ENCODE measurements around the gene TCEAL1. TPM values are rescaled to one million over a fixed set of nuclear protein-coding genes. Genes with fewer than 3 reads are reported as not detected.
A peak's percentile ranks its signal among the peaks of the same experiment; 100 is the strongest.
"Not testable (repeated sequence)": the region's sequence is repeated elsewhere in the genome, so short reads cannot be mapped to it uniquely, and the experiment has no call there.

TCEAL1 gene
- polyA plus RNA-seq, 1 donor from 2014 or later: 89.4 TPM

GRCh38 chrX:103635436-103635835 lies 6.7 kb downstream of the TCEAL1 start:
- Histone ChIP-seq H3K9me3 (ENCODE audit: low read length) (no peaks in the 10 kb centered on the region), H3K36me3 (ENCODE audit: insufficient read depth, low read length) (no peaks in the 10 kb centered on the region), H2AFZ (ENCODE audit: low read depth, low read length) (no peak overlapping the region), H3K4me2 (ENCODE audit: low read length) (no peak overlapping the region), H3K27ac (ENCODE audit: low read length) (no peak overlapping the region), H3F3A (ENCODE audit: insufficient read depth, low read length, poor library complexity, severe bottlenecking) (no peaks in the 10 kb centered on the region), H3K9ac (ENCODE audit: low read length) (no peak overlapping the region), H3K79me2 (replicated peaks; ENCODE audit: insufficient read depth, low read length) (no peaks in the 10 kb centered on the region), H3K9me2 (ENCODE audit: insufficient read depth, low read length) (no peaks in the 10 kb centered on the region), H4K20me1 (ENCODE audit: insufficient read depth) (no peaks in the 10 kb centered on the region), H3K4me3 (ENCODE audit: low read length) (no peak overlapping the region), H3K27me3 (ENCODE audit: insufficient read depth, low read depth, low read length) (no peaks in the 10 kb centered on the region)
- no peak for TF ChIP-seq POLR2AphosphoS5 (IDR thresholded peaks at IDR 0.05)
- TF ChIP-seq, protein P1, sequence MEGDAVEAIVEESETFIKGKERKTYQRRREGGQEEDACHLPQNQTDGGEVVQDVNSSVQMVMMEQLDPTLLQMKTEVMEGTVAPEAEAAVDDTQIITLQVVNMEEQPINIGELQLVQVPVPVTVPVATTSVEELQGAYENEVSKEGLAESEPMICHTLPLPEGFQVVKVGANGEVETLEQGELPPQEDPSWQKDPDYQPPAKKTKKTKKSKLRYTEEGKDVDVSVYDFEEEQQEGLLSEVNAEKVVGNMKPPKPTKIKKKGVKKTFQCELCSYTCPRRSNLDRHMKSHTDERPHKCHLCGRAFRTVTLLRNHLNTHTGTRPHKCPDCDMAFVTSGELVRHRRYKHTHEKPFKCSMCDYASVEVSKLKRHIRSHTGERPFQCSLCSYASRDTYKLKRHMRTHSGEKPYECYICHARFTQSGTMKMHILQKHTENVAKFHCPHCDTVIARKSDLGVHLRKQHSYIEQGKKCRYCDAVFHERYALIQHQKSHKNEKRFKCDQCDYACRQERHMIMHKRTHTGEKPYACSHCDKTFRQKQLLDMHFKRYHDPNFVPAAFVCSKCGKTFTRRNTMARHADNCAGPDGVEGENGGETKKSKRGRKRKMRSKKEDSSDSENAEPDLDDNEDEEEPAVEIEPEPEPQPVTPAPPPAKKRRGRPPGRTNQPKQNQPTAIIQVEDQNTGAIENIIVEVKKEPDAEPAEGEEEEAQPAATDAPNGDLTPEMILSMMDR (IDR thresholded peaks at IDR 0.05; ENCODE audit: poor library complexity, severe bottlenecking): no peak
- no peak for TF ChIP-seq MXI1 (conservative IDR thresholded peaks at IDR 0.05; ENCODE audit: poor library complexity, severe bottlenecking)
- TF ChIP-seq TAF1 (IDR thresholded peaks at IDR 0.05; ENCODE audit: low read depth): no peak
- TF ChIP-seq EP300 (conservative IDR thresholded peaks at IDR 0.05; ENCODE audit: poor library complexity, severe bottlenecking): no peak
- no peak for TF ChIP-seq SMC3 (conservative IDR thresholded peaks at IDR 0.05; ENCODE audit: poor library complexity)
- no peak for TF ChIP-seq RAD21 (conservative IDR thresholded peaks at IDR 0.05)
- TF ChIP-seq, protein P2, sequence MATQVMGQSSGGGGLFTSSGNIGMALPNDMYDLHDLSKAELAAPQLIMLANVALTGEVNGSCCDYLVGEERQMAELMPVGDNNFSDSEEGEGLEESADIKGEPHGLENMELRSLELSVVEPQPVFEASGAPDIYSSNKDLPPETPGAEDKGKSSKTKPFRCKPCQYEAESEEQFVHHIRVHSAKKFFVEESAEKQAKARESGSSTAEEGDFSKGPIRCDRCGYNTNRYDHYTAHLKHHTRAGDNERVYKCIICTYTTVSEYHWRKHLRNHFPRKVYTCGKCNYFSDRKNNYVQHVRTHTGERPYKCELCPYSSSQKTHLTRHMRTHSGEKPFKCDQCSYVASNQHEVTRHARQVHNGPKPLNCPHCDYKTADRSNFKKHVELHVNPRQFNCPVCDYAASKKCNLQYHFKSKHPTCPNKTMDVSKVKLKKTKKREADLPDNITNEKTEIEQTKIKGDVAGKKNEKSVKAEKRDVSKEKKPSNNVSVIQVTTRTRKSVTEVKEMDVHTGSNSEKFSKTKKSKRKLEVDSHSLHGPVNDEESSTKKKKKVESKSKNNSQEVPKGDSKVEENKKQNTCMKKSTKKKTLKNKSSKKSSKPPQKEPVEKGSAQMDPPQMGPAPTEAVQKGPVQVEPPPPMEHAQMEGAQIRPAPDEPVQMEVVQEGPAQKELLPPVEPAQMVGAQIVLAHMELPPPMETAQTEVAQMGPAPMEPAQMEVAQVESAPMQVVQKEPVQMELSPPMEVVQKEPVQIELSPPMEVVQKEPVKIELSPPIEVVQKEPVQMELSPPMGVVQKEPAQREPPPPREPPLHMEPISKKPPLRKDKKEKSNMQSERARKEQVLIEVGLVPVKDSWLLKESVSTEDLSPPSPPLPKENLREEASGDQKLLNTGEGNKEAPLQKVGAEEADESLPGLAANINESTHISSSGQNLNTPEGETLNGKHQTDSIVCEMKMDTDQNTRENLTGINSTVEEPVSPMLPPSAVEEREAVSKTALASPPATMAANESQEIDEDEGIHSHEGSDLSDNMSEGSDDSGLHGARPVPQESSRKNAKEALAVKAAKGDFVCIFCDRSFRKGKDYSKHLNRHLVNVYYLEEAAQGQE (IDR thresholded peaks at IDR 0.05; ENCODE audit: borderline replicate concordance): no peak
- TF ChIP-seq EZH2 (IDR thresholded peaks at IDR 0.05; ENCODE audit: borderline replicate concordance, insufficient read depth, low read length, poor library complexity, severe bottlenecking): no peak

DNA sequence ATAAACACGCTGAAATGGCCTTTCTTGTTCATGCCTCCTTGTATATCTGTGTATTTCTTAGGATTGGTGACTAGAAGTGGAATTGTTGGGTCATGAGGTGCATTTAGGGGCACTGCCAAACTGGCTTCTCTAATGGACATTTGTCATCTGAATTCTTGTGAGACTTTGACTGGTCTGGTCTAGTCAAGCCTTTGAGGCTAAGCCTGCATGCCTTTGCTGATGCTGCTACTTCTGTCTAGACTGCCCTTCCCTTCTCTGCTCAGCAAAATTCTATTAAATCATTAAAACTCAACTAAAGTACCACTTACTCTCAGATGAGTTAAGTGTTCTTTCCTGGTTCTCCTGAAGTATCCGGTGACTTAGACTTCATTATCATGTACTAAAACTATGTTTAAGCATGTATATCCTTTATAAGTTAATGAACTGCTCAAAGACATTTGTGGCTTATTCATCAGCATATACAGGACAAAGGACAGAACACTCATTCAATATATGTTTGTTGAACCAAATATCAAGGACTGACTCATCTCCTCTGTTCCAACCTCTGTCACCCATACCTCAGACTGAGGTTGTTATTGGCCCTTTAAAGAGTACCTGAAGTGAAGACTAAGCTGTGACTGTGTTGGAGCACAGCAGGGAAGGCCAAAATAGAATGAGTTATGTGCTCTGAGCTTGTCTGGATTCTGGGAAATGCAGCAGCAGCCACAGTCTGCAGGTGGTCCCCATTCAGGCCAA lies 9.0 kb downstream of the TCEAL1 start:
- Histone ChIP-seq H3K27ac (ENCODE audit: low read length) (no peak overlapping the region), H3K4me3 (ENCODE audit: low read length) (no peak overlapping the region), H4K20me1 (ENCODE audit: insufficient read depth) (no peaks in the 10 kb centered on the region), H3K36me3 (ENCODE audit: insufficient read depth, low read length) (no peaks in the 10 kb centered on the region), H3K27me3 (ENCODE audit: insufficient read depth, low read depth, low read length) (no peaks in the 10 kb centered on the region), H3K9ac (ENCODE audit: low read length) (no peak overlapping the region), H3F3A (ENCODE audit: insufficient read depth, low read length, poor library complexity, severe bottlenecking) (no peaks in the 10 kb centered on the region), H3K79me2 (replicated peaks; ENCODE audit: insufficient read depth, low read length) (no peaks in the 10 kb centered on the region), H3K9me2 (ENCODE audit: insufficient read depth, low read length) (no peaks in the 10 kb centered on the region), H2AFZ (ENCODE audit: low read depth, low read length) (no peak overlapping the region), H3K9me3 (ENCODE audit: low read length) (no peaks in the 10 kb centered on the region), H3K4me2 (ENCODE audit: low read length) (no peak overlapping the region)
- no peak for TF ChIP-seq MXI1 (conservative IDR thresholded peaks at IDR 0.05; ENCODE audit: poor library complexity, severe bottlenecking)
- no peak for TF ChIP-seq EZH2 (IDR thresholded peaks at IDR 0.05; ENCODE audit: borderline replicate concordance, insufficient read depth, low read length, poor library complexity, severe bottlenecking)
- no peak for TF ChIP-seq POLR2AphosphoS5 (IDR thresholded peaks at IDR 0.05)

DNA sequence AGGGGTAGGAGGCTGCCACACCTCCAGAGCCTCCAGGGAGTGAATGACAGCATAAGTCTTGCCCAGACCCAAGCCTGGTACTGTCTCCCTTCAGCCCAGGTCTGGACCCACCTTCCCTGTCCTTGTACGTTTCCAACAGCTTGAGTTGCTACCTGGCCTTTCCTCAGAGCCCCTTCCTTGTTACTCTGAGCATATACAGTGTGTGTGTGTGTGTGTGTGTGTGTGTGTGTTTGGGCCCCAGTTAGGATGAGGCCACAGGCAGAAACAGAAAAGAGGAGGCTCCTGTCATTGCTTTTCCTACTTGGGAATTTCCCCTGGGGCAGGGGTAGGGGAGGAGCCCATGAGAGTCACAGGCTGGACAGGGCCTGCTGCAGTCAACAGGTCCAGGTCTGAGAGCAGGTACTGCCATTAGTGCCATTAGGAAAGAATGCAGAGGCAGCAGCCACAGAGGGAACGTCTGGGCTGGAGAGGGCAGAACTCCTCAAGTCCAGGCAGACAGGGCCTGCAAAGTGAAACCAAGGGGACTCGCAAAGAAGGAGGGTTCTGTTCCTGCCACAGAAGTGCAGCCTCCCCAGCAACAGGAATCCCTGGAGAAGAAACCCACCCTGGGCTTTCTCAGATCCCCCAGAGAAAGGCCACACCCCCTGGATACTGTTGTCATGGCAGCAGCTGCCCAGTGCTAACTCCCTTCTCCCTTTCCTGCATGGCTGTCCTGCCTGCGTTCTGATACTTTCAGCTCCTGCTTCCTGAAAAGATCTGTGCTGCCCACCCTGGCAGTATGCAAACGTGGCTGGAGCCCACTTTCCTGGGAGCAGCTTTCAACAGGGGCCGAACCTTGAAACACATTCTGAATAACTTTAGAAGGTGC lies 9.9 kb downstream of the TCEAL1 start:
- not testable (repeated sequence) for H3K4me2 ChIP-seq (ENCODE audit: low read length); H3K9ac ChIP-seq (ENCODE audit: low read length); H3F3A ChIP-seq (ENCODE audit: insufficient read depth, low read length, poor library complexity, severe bottlenecking); H3K9me3 ChIP-seq (ENCODE audit: low read length); H3K79me2 ChIP-seq (replicated peaks; ENCODE audit: insufficient read depth, low read length); H3K9me2 ChIP-seq (ENCODE audit: insufficient read depth, low read length); H4K20me1 ChIP-seq (ENCODE audit: insufficient read depth); H3K27ac ChIP-seq (ENCODE audit: low read length); H2AFZ ChIP-seq (ENCODE audit: low read depth, low read length); H3K36me3 ChIP-seq (ENCODE audit: insufficient read depth, low read length); H3K27me3 ChIP-seq (ENCODE audit: insufficient read depth, low read depth, low read length)
- H3K4me3 ChIP-seq (ENCODE audit: low read length): peak overlapping the region; percentile 15
